ENCODE results near the gene SEMA5A. TPM values are rescaled to one million over a fixed set of nuclear protein-coding genes. Genes with fewer than 3 reads are reported as not detected.

The SEMA5A gene
- total RNA-seq, 1 experiment from 2014 or later: 34.3 TPM

DNA sequence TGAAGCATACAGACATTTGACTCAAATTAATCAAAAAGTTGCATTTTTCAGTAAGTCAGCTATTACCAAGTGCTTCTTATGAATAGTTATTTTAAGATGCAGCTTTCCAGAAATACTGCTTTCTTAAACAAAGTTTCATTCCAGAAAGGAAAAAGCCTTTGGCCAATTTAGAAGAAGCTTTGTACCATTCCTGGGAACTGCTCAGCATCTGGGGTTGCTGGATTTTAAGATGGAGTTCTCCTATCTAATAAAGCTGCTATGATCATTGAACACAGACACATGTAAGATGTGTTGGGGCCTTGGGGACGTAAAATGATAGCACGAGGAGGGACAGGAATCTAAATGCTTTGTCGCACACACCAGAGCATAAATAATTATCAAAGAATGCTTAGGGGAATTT is 130.8 kb downstream of the SEMA5A start:
- no TSS peak for BruUV-seq (replicated peaks)
- Mint-ChIP-seq H3K27me3 (ENCODE audit: insufficient read depth, unreplicated experiment) (no peaks in the 10 kb centered on the region), H3K4me1 (ENCODE audit: low read depth, unreplicated experiment) (peaks cover 6% of the 10 kb centered on the region), H3K9me3 (ENCODE audit: unreplicated experiment) (peaks cover 10% of the 10 kb centered on the region), H3K4me3 (ENCODE audit: unreplicated experiment) (no peak overlapping the region), H3K36me3 (ENCODE audit: insufficient read depth, unreplicated experiment) (peaks cover 6% of the 10 kb centered on the region), H3K27ac (ENCODE audit: unreplicated experiment) (no peak overlapping the region)
- no peaks in the 10 kb centered on the region for H3K9me3 ChIP-seq
- TF ChIP-seq, protein P1, sequence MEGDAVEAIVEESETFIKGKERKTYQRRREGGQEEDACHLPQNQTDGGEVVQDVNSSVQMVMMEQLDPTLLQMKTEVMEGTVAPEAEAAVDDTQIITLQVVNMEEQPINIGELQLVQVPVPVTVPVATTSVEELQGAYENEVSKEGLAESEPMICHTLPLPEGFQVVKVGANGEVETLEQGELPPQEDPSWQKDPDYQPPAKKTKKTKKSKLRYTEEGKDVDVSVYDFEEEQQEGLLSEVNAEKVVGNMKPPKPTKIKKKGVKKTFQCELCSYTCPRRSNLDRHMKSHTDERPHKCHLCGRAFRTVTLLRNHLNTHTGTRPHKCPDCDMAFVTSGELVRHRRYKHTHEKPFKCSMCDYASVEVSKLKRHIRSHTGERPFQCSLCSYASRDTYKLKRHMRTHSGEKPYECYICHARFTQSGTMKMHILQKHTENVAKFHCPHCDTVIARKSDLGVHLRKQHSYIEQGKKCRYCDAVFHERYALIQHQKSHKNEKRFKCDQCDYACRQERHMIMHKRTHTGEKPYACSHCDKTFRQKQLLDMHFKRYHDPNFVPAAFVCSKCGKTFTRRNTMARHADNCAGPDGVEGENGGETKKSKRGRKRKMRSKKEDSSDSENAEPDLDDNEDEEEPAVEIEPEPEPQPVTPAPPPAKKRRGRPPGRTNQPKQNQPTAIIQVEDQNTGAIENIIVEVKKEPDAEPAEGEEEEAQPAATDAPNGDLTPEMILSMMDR (IDR thresholded peaks at IDR 0.05; ENCODE audit: insufficient read depth in 1 of 2, low read depth in 1 of 2, low read length in 1 of 2, severe bottlenecking in 1 of 2, unreplicated experiment in 1 of 2): no peak
- no peaks in the 10 kb centered on the region for H3K27me3 ChIP-seq (replicated peaks; ENCODE audit: control insufficient read depth, insufficient read depth, low read length)
- H3K4me1 ChIP-seq: no peaks in the 10 kb centered on the region; the same call in 1 of the 2 replicates
- ChIA-PET POLR2A (no interaction called here), CTCF (no interaction called here)
- H3K36me3 ChIP-seq (ENCODE audit: control insufficient read depth, insufficient read depth, low read length): no peaks in the 10 kb centered on the region
- no peak for DNase-seq
- intact Hi-C loops (cut with micrococcal nuclease; ENCODE audit: unreplicated experiment): no loop called here
- no peak overlapping the region for H3K4me3 ChIP-seq (ENCODE audit: low read depth, low read length)

DNA sequence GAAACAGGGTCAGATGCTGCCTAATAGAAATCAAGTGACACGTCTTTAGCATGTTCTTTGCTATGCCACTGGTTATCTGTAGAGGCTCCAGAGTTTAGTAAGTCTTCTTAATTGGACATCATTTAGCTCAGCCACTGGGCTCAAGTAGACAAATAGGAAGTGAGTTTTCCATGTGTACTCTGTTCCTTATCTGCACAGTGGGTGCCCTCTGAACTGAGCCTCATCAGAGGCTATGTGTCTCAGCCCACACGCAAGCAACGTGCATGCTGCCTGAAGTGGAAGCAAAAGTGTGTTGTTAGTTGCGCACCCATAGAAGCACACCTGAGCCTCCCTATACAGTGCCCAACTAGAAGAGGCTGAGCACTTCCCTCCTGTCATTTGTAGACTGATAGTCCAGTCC is 134.7 kb downstream of the SEMA5A start:
- POLR2A ChIA-PET: no interaction called here
- H3K4me3 Mint-ChIP-seq (ENCODE audit: unreplicated experiment): no peak overlapping the region
- CTCF ChIA-PET: no interaction called here

DNA sequence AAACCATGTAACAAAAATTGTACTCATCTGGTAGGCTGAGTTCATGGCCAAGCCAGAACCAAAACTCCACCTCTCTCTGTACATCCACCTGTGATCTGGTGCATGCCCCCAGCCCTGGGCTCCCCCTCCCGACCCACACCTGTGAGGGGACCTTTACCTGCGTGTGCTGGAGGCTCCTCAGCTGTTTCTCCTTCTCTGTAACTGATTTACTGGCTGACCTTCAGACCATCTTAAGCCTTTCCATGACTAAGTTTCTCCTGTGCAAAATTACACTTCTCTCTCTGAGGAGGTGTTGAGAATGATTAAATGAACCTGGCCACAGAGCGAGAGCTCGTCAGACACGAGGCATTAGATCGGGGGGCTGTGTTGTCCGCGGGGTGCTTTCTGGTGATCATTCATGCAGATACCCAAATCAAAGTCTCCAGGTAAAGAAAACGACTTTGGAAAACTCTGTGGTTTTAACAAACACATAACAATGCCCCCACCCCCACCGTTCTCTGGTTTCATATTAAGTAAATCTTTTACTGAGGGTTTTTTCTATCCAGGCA is 136.4 kb downstream of the SEMA5A start:
- H3K36me3 ChIP-seq (ENCODE audit: control insufficient read depth, insufficient read depth, low read length): no peaks in the 10 kb centered on the region
- TF ChIP-seq, protein P1 (IDR thresholded peaks at IDR 0.05; ENCODE audit: insufficient read depth in 1 of 2, low read depth in 1 of 2, low read length in 1 of 2, severe bottlenecking in 1 of 2, unreplicated experiment in 1 of 2): no peak
- H3K4me1 ChIP-seq: peaks cover 9% of the 10 kb centered on the region
- H3K27me3 Mint-ChIP-seq (ENCODE audit: insufficient read depth, unreplicated experiment): no peaks in the 10 kb centered on the region
- H3K4me3 ChIP-seq (ENCODE audit: low read depth, low read length): no peak overlapping the region
- peak overlapping the region; percentile 3 for H3K27ac Mint-ChIP-seq (ENCODE audit: unreplicated experiment)
- no TSS peak for BruUV-seq (replicated peaks)
- no peaks in the 10 kb centered on the region for H3K9me3 Mint-ChIP-seq (ENCODE audit: unreplicated experiment)
- no peak overlapping the region for H3K4me3 Mint-ChIP-seq (ENCODE audit: unreplicated experiment)
- peaks cover 6% of the 10 kb centered on the region for H3K4me1 Mint-ChIP-seq (ENCODE audit: low read depth, unreplicated experiment)
- POLR2A ChIA-PET: no interaction called here
- H3K27me3 ChIP-seq (replicated peaks; ENCODE audit: control insufficient read depth, insufficient read depth, low read length): no peaks in the 10 kb centered on the region
- CTCF ChIA-PET: no interaction called here
- H3K9me3 ChIP-seq: no peaks in the 10 kb centered on the region
- intact Hi-C loops (cut with micrococcal nuclease; ENCODE audit: unreplicated experiment): no loop called here
- no peaks in the 10 kb centered on the region for H3K36me3 Mint-ChIP-seq (ENCODE audit: insufficient read depth, unreplicated experiment)
- DNase-seq: peak in 1 of 2 experiments; percentile 9

More for the DNA sequence above, 134.7 kb downstream of the SEMA5A start:
- no peaks in the 10 kb centered on the region for H3K9me3 Mint-ChIP-seq (ENCODE audit: unreplicated experiment)
- H3K27me3 Mint-ChIP-seq (ENCODE audit: insufficient read depth, unreplicated experiment): no peaks in the 10 kb centered on the region
- no peaks in the 10 kb centered on the region for H3K36me3 ChIP-seq (ENCODE audit: control insufficient read depth, insufficient read depth, low read length)
- intact Hi-C loops (cut with micrococcal nuclease; ENCODE audit: unreplicated experiment): no loop called here
- BruUV-seq (replicated peaks): no TSS peak
- no peaks in the 10 kb centered on the region for H3K36me3 Mint-ChIP-seq (ENCODE audit: insufficient read depth, unreplicated experiment)
- H3K4me1 Mint-ChIP-seq (ENCODE audit: low read depth, unreplicated experiment): peaks cover 6% of the 10 kb centered on the region
- H3K4me3 ChIP-seq (ENCODE audit: low read depth, low read length): no peak overlapping the region
- no peak overlapping the region for H3K27ac Mint-ChIP-seq (ENCODE audit: unreplicated experiment)
- DNase-seq: no peak
- H3K9me3 ChIP-seq: no peaks in the 10 kb centered on the region
- TF ChIP-seq, protein P1 (IDR thresholded peaks at IDR 0.05; ENCODE audit: insufficient read depth in 1 of 2, low read depth in 1 of 2, low read length in 1 of 2, severe bottlenecking in 1 of 2, unreplicated experiment in 1 of 2): no peak
- H3K27me3 ChIP-seq (replicated peaks; ENCODE audit: control insufficient read depth, insufficient read depth, low read length): no peaks in the 10 kb centered on the region
- peaks cover 9% of the 10 kb centered on the region for H3K4me1 ChIP-seq
